ENCODE measurements around the gene CCN6. TPM values are rescaled to one million over a fixed set of nuclear protein-coding genes. Genes with fewer than 3 reads are reported as not detected.

Gene CCN6
- total RNA-seq, 4 donors from 2014 or later: 0.33 TPM; not detected in 3

- Histone ChIP-seq H3K4me3 (replicated peaks in 1 of 3) (no peak overlapping the region), H3K36me3 (no peaks in the 10 kb centered on the region), H3K9me3 (no peaks in the 10 kb centered on the region), H3K27me3 (no peaks in the 10 kb centered on the region), H3K27ac (peak overlapping the region; percentile 43 to 80 (median 55)), H3K4me1 (peaks cover 4 to 8% of the 10 kb centered on the region in 2 donors)
- TF ChIP-seq CTCF (IDR thresholded peaks at IDR 0.05) (no peak), POLR2A (IDR thresholded peaks at IDR 0.05) (no peak)
- WGBS, 2 donors: 83 to 90% methylated on average over 2 to 5 of the region's 5 CpGs
- intact Hi-C loops (cut with DNase I): no loop called here
- DNase-seq: no peak
Observed at GRCh38 chr6:112038268-112038667, 15.6 kb upstream of the CCN6 start.

GRCh38 chr6:112038756-112039430 is 15.0 kb upstream of the CCN6 start:
- Histone ChIP-seq H3K4me3 (replicated peaks in 1 of 3) (no peak overlapping the region), H3K36me3 (no peaks in the 10 kb centered on the region), H3K9me3 (no peaks in the 10 kb centered on the region), H3K27me3 (no peaks in the 10 kb centered on the region), H3K4me1 (peaks cover 4 to 8% of the 10 kb centered on the region in 2 donors), H3K27ac (peak overlapping the region in 1 of 3 donors; percentile 80)
- no peak for DNase-seq
- intact Hi-C loops (cut with DNase I): no loop called here
- 90 to 92% methylated on average over 15 of the region's 15 CpGs for WGBS, 2 donors
- TF ChIP-seq POLR2A (IDR thresholded peaks at IDR 0.05) (no peak), CTCF (IDR thresholded peaks at IDR 0.05) (no peak)

- TF ChIP-seq CTCF (IDR thresholded peaks at IDR 0.05) (no peak), POLR2A (IDR thresholded peaks at IDR 0.05) (no peak)
- H3K4me1 ChIP-seq: peaks cover 4 to 8% of the 10 kb centered on the region in 2 donors
Observed at GRCh38 chr6:112039431-112039770, 14.5 kb upstream of the CCN6 start.

GRCh38 chr6:112040956-112041355 is 12.9 kb upstream of the CCN6 start:
- TF ChIP-seq POLR2A (IDR thresholded peaks at IDR 0.05): no peak
- TF ChIP-seq CTCF (IDR thresholded peaks at IDR 0.05): no peak
- no peaks in the 10 kb centered on the region for H3K27me3 ChIP-seq
- H3K36me3 ChIP-seq: no peaks in the 10 kb centered on the region
- H3K4me1 ChIP-seq: peaks cover 4 to 8% of the 10 kb centered on the region in 2 donors
- intact Hi-C loops (cut with DNase I): loop anchor here (5.0 to 10.0 kb wide), 3 partner anchors 39 to 776 kb away; no protein-coding TSS in a partner anchor
- WGBS, 2 donors: 63 to 65% methylated on average over 1 of the region's 1 CpG
- H3K9me3 ChIP-seq: no peaks in the 10 kb centered on the region
- H3K27ac ChIP-seq: no peak overlapping the region
- no peak for DNase-seq
- no peak overlapping the region for H3K4me3 ChIP-seq (replicated peaks in 1 of 3)

More at GRCh38 chr6:112039431-112039770, 14.5 kb upstream of the CCN6 start:
- no peak overlapping the region for H3K4me3 ChIP-seq (replicated peaks in 1 of 3)
- DNase-seq: no peak
- H3K9me3 ChIP-seq: no peaks in the 10 kb centered on the region
- intact Hi-C loops (cut with DNase I): no loop called here
- no peaks in the 10 kb centered on the region for H3K27me3 ChIP-seq
- no peaks in the 10 kb centered on the region for H3K36me3 ChIP-seq
- WGBS, 2 donors: 50 to 81% methylated on average over 2 of the region's 2 CpGs
- H3K27ac ChIP-seq: peak overlapping the region in 1 of 3 donors; percentile 80

GRCh38 chr6:112041535-112041934 is 12.4 kb upstream of the CCN6 start:
- Histone ChIP-seq H3K4me1 (peaks cover 4 to 8% of the 10 kb centered on the region in 2 donors), H3K27ac (no peak overlapping the region), H3K4me3 (replicated peaks in 1 of 3) (no peak overlapping the region), H3K36me3 (no peaks in the 10 kb centered on the region), H3K27me3 (no peaks in the 10 kb centered on the region), H3K9me3 (no peaks in the 10 kb centered on the region)
- intact Hi-C loops (cut with DNase I): loop anchor here (5.0 to 10.0 kb wide), 3 partner anchors 39 to 777 kb away; no protein-coding TSS in a partner anchor
- no peak for TF ChIP-seq POLR2A (IDR thresholded peaks at IDR 0.05)
- TF ChIP-seq CTCF (IDR thresholded peaks at IDR 0.05): no peak
- no peak for DNase-seq
- WGBS, 2 donors: 54 to 75% methylated on average over 3 of the region's 3 CpGs
